Subcutaneous adipose tissue (tissue), 4 donors: ENCODE results near the gene KRT85. TPM values are rescaled to one million over a fixed set of nuclear protein-coding genes. Genes with fewer than 3 reads are reported as not detected.

Experiments used
- total RNA-seq, 4 donors: library from RNA; depleted of rRNA; stranded (reverse); fragments of >200 nt; gene quantifications; one replicate each; pipeline ENCODE4 v1.1.0, GENCODE V29; 2016
- TF ChIP-seq, protein P1 (sequence below): fragments of 450-650 bp; IDR thresholded peaks from one replicate; pipeline ENCODE4 v1.5.1; 2016; ENCODE audit warnings: low read depth, mild to moderate bottlenecking, control low read depth, antibody characterized with exemption, moderate library complexity

KRT85 gene
- total RNA-seq, 4 donors from 2014 or later = not detected

DNA sequence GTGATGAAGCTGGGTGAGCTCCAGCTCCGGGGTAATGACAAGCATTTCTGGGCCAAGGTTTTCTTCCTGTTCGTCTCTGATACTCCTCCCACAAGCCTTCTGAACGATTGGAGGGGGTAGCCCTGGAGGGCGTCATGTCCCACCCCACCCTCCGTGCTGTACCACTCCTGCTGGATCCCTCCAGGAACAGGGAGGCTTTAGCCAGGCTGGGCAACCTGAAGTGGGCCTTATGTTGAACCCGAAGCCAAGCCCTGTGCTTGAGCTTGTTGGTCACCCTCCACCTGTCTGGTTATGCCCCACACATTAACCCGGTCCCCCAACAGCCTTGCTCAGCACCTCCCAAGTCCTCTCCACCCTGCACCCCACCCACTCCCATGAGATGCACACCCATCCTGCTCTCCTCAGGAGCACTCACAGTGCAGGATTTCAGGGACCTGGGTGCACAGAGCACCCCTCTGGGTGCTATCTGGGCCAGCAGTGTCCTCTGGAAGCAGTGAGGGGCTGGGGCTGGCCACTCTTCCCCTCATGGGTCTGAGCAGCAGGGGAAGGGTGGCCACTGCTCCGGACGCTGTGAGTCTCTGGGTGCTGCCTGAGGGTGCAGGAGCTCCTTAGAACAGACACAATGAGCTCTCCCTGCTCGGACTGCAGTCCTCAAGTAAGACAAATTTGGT lies 39.3 kb downstream of the KRT85 start:
- TF ChIP-seq, protein P1, sequence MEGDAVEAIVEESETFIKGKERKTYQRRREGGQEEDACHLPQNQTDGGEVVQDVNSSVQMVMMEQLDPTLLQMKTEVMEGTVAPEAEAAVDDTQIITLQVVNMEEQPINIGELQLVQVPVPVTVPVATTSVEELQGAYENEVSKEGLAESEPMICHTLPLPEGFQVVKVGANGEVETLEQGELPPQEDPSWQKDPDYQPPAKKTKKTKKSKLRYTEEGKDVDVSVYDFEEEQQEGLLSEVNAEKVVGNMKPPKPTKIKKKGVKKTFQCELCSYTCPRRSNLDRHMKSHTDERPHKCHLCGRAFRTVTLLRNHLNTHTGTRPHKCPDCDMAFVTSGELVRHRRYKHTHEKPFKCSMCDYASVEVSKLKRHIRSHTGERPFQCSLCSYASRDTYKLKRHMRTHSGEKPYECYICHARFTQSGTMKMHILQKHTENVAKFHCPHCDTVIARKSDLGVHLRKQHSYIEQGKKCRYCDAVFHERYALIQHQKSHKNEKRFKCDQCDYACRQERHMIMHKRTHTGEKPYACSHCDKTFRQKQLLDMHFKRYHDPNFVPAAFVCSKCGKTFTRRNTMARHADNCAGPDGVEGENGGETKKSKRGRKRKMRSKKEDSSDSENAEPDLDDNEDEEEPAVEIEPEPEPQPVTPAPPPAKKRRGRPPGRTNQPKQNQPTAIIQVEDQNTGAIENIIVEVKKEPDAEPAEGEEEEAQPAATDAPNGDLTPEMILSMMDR = no peak

GRCh38 chr12:52327052-52327829 lies 40.0 kb downstream of the KRT85 start:
- TF ChIP-seq, protein P1 = no peak

GRCh38 chr12:52324153-52324444 lies 43.2 kb downstream of the KRT85 start:
- TF ChIP-seq, protein P1 = no peak

DNA sequence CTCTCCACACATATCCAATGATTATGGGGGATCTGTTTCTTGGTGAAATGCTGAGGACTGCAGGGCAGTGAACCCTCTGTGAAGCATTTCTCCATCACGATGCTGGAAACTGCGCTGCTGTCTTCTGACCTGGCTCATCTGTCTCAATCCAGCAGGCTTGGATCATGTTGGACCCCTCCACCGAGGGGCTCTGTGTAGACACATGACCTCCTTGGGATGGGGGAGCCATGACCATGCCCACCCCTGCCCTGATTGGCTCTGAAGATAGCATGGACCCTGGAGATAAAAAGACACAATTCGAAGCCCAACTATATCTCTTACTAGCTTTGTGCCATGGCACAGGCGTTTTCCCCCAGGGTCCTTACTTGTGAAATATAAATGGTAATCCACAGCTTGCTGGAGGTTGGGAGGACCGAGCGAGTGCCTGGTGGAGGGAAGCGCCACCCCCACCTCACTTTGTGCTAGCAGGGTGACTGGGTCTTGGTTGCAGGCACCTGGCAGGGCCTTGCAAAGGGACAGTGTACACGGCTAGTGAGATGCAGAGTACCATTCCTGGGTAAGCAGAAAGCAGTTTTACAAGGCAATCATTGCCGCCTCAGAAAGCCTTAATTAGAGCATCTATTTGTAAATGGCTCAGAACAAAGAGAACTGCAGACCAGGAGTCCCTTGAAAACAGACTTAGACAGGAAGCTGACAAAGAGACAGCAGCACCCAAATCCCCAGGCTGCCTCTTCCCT lies 43.7 kb downstream of the KRT85 start:
- TF ChIP-seq, protein P1 = no peak

- TF ChIP-seq, protein P1 = no peak
These were observed 44.3 kb downstream of the KRT85 start for GRCh38 chr12:52323001-52323400.

DNA sequence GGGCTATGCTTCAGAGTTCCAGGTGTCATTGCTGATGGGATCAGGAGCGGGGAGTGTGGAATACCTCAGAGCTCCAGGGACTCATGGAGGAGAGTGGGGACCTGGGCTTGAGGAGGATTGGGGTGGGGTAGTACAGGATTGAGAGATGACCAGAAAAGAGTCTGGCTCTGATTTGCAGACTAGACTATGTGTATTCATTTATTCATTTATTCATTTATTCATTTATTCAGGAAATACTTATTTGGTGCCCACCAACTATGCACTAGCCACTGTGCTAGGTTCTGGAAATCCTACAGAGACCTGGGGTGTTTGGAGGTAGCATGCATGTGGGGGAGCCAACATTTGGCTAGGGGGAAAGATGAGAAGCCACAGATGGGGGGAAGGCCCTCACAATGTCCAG lies 45.2 kb downstream of the KRT85 start:
- TF ChIP-seq, protein P1 = no peak

DNA sequence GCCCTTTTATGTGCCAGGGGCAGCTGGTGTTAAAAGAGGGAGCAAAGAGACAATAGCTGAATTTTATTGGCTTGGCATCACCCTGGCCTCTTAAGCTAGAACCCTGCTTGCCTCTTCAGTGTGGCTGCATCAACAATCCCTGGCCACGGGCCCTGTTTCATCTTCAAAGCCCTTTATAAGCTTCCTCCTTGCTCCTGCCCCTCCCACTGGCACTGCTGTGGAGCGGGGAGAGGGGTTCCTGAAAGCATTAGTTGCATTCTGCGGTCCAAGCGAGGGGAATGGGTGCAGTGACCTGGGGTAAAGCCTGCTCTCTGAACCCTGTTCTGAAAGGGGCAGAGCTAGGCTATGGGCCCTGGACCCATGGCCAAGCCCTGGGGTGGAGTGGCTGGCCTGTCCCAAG lies 45.9 kb downstream of the KRT85 start:
- TF ChIP-seq, protein P1 = no peak
